Osteocyte (in vitro differentiated cells): ENCODE results near the gene QRFPR. TPM values are rescaled to one million over a fixed set of nuclear protein-coding genes. Genes with fewer than 3 reads are reported as not detected.
"Not testable (repeated sequence)": the region's sequence is repeated elsewhere in the genome, so short reads cannot be mapped to it uniquely, and the experiment has no call there.

Experiments used
- DNase-seq: peaks from one replicate; pipeline ENCODE4 v3.0.0; 2021; ENCODE audit warnings: mixed read lengths; ENCODE audit not compliant: unreplicated experiment; ENCODE audit errors: extremely low spot score
- H3K27ac Mint-ChIP-seq: one replicate; pipeline ENCODE4 v1.8.0; 2021; ENCODE audit warnings: mild to moderate bottlenecking, mixed read lengths; ENCODE audit not compliant: unreplicated experiment
- H3K27me3 Mint-ChIP-seq: one replicate; pipeline ENCODE4 v1.8.0; 2021; ENCODE audit warnings: mixed read lengths; ENCODE audit not compliant: unreplicated experiment
- H3K36me3 Mint-ChIP-seq: one replicate; pipeline ENCODE4 v1.8.0; 2021; ENCODE audit warnings: mixed read lengths; ENCODE audit not compliant: unreplicated experiment
- H3K4me1 Mint-ChIP-seq: one replicate; pipeline ENCODE4 v1.8.0; 2021; ENCODE audit warnings: mixed read lengths; ENCODE audit not compliant: unreplicated experiment
- H3K4me3 Mint-ChIP-seq: one replicate; pipeline ENCODE4 v1.8.0; 2021; ENCODE audit warnings: mild to moderate bottlenecking, moderate library complexity, mixed read lengths; ENCODE audit not compliant: unreplicated experiment
- H3K9me3 Mint-ChIP-seq: one replicate; pipeline ENCODE4 v1.8.0; 2021; ENCODE audit warnings: mixed read lengths; ENCODE audit not compliant: unreplicated experiment
- CTCF ChIP-seq: fragments of 200-600 bp; sonication (generic); IDR thresholded peaks from 2 replicates; pipeline ENCODE4 v1.5.0; 2021; ENCODE audit warnings: antibody characterized with exemption, mild to moderate bottlenecking, moderate library complexity
- total RNA-seq: library from RNA; stranded (reverse); gene quantifications from 2 replicates; pipeline ENCODE4 v1.2.1, GENCODE V29; 2021

QRFPR gene
- total RNA-seq, 1 donor from 2014 or later: not detected

- H3K4me1 Mint-ChIP-seq: no peaks in the 10 kb centered on the region
- no peak for TF ChIP-seq CTCF
- H3K27ac Mint-ChIP-seq: no peak overlapping the region
- no peaks in the 10 kb centered on the region for H3K9me3 Mint-ChIP-seq
- DNase-seq: no peak
- H3K36me3 Mint-ChIP-seq: no peaks in the 10 kb centered on the region
- H3K4me3 Mint-ChIP-seq: no peak overlapping the region
- peaks cover 6% of the 10 kb centered on the region for H3K27me3 Mint-ChIP-seq
Measured at GRCh38 chr4:121316091-121316490, 64.7 kb downstream of the QRFPR start.

GRCh38 chr4:121313430-121313829 lies 67.4 kb downstream of the QRFPR start:
- not testable (repeated sequence) for H3K4me1 Mint-ChIP-seq, H3K9me3 Mint-ChIP-seq

GRCh38 chr4:121308828-121309227 lies 72.0 kb downstream of the QRFPR start:
- Mint-ChIP-seq H3K36me3 (no peaks in the 10 kb centered on the region), H3K27ac (no peak overlapping the region), H3K4me3 (no peak overlapping the region), H3K27me3 (peaks cover 8% of the 10 kb centered on the region), H3K9me3 (no peaks in the 10 kb centered on the region), H3K4me1 (no peaks in the 10 kb centered on the region)
- TF ChIP-seq CTCF: no peak
- no peak for DNase-seq

More at GRCh38 chr4:121313430-121313829, 67.4 kb downstream of the QRFPR start:
- not testable (repeated sequence) for DNase-seq, H3K27ac Mint-ChIP-seq, H3K36me3 Mint-ChIP-seq, H3K27me3 Mint-ChIP-seq, H3K4me3 Mint-ChIP-seq

- no peak for DNase-seq
- Mint-ChIP-seq H3K4me1 (no peaks in the 10 kb centered on the region), H3K36me3 (no peaks in the 10 kb centered on the region), H3K4me3 (no peak overlapping the region), H3K27me3 (peaks cover 13% of the 10 kb centered on the region), H3K9me3 (no peaks in the 10 kb centered on the region), H3K27ac (no peak overlapping the region)
- TF ChIP-seq CTCF: no peak
Measured at GRCh38 chr4:121308328-121308663, 72.5 kb downstream of the QRFPR start.

GRCh38 chr4:121307445-121308327 lies 73.1 kb downstream of the QRFPR start:
- no peaks in the 10 kb centered on the region for H3K4me1 Mint-ChIP-seq
- H3K9me3 Mint-ChIP-seq: no peaks in the 10 kb centered on the region
- no peak overlapping the region for H3K4me3 Mint-ChIP-seq
- H3K36me3 Mint-ChIP-seq: no peaks in the 10 kb centered on the region
- no peak overlapping the region for H3K27ac Mint-ChIP-seq
- TF ChIP-seq CTCF: peak; percentile 44
- peaks cover 13% of the 10 kb centered on the region for H3K27me3 Mint-ChIP-seq
- DNase-seq: no peak
